HT-29 (cell line): Measurements from ENCODE around the gene DPEP2NB. TPM values are rescaled to one million over a fixed set of nuclear protein-coding genes. Genes with fewer than 3 reads are reported as not detected.
A peak's percentile ranks its signal among the peaks of the same experiment; 100 is the strongest.
"Not testable (repeated sequence)": the region's sequence is repeated elsewhere in the genome, so short reads cannot be mapped to it uniquely, and the experiment has no call there.

Source experiments
- DNase-seq: peaks from one replicate; pipeline ENCODE4 v3.0.0-alpha.2; 2015; ENCODE audit warnings: low spot score
- total RNA-seq: library from RNA; depleted of rRNA; stranded (reverse); fragments of >200 nt; shearing (Covaris generic); gene quantifications from 2 replicates; pipeline ENCODE4 v1.2.3, GENCODE V29; 2014; rRNA removed

Gene DPEP2NB
- total RNA-seq, result not detected in 2 replicates

DNA sequence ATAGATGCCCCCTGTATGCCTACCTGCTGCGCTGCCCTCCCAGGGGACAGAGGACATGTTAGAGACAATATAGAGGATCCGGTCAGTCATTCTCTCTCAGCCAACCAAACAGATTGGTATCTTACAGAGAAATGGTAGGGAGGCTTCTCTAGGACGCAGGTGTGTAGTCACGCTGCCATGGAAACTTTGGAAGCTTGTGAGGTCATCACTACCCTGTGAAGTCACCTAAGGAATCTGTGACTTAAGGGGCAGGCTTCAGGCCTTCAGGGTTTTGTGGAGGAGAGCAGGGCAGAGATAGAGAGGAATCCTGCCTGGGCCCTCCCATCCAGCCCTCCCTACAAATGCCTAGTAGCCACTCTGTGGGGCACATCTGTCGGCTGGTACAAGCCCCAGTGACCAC, at the start of gene DPEP2NB:
TSS of gene DPEP2NB (minus strand) at position 231 of the 400 bp plus-strand sequence. CDS start at position 90, 141 bp downstream.
- no peak for DNase-seq

- DNase-seq, result peak; percentile 80
These were observed 49.2 kb upstream of the DPEP2NB start for GRCh38 chr16:68064791-68065365.

GRCh38 chr16:68062910-68063393, 47.2 kb upstream of the DPEP2NB start:
- no peak for DNase-seq

- no peak for DNase-seq
These were observed 45.7 kb upstream of the DPEP2NB start for GRCh38 chr16:68061396-68061795.

- DNase-seq, result no peak
These were observed 44.1 kb upstream of the DPEP2NB start for GRCh38 chr16:68059804-68060203.

DNA sequence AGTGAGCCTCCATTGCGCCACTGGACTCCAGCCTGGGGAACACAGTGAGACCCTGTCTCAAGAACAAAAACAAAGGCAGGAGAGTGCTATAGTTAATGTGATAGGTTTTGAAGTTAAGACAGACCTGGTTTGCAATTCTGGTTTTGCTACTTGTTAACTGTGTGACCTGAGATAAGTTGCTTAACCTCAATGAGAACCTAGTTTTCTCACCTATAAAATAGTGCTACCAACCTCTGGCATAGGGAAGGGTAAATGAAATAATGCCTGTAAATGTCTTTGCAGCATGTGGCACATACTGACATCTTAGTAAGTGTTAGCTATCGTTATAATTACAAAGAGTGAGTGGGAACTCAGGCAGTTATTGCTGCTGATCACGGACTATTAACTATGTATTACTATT, 39.7 kb upstream of the DPEP2NB start:
- no peak for DNase-seq

DNA sequence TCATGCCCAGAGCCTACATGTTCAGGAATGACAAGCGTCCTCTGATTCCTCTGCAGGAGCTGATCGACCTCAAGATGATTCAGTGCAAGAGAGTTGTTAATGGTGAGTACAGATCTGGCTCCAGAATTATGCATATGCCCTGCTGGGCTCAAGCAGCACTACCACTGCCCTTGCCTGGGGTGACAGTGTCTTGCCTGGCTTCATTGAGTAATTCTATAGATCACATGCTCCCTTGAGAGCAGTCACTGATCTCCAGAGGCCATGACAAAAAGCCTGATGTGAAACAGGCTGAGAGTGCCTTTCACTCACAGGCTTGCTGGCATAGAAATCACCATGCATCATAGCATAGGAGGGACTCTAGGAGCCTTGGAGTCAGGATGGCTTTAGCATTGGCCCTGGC, 33.7 kb upstream of the DPEP2NB start:
- no peak for DNase-seq

GRCh38 chr16:68047987-68048386, 32.3 kb upstream of the DPEP2NB start:
- no peak for DNase-seq

GRCh38 chr16:68046106-68046505, 30.4 kb upstream of the DPEP2NB start:
- no peak for DNase-seq

- no peak for DNase-seq
These were observed 26.1 kb upstream of the DPEP2NB start for GRCh38 chr16:68041783-68042182.

DNA sequence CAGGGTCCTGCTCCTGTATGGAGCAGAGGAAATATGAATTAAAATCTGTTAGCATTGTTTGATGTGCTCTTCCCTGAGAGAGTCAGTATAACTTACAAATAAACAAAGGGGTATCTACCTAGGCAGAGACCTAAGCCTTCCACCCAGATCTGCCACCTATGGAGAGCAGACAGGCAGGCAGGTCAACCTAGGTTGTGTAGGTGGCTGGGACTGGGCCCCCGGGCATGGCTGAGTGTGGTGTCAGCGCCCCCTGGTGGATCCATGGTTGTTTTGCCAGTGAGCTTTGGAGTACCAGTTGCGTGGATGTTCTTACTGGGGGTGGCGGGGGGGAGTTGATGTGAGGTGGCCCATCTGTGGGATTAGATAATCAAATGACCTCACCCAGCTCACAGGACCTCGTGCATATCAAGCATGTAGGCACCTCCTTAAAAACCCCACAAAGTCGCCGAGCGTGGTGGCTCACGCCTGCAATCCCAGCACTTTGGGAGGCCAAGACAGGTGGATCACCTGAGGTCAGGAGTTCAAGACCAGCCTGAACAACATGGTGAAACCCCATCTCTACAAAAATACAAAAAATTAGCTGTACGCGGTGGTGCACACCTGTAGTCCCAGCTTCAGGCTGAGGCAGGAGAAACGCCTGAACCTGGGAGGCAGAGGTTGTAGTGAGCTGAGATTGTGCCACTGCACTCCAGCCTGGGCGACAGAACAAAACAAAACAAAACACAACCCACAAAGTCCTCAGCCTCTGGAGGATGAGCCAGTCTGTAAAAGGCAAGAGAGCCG, 25.0 kb upstream of the DPEP2NB start:
- DNase-seq, result peak; percentile 88

DNA sequence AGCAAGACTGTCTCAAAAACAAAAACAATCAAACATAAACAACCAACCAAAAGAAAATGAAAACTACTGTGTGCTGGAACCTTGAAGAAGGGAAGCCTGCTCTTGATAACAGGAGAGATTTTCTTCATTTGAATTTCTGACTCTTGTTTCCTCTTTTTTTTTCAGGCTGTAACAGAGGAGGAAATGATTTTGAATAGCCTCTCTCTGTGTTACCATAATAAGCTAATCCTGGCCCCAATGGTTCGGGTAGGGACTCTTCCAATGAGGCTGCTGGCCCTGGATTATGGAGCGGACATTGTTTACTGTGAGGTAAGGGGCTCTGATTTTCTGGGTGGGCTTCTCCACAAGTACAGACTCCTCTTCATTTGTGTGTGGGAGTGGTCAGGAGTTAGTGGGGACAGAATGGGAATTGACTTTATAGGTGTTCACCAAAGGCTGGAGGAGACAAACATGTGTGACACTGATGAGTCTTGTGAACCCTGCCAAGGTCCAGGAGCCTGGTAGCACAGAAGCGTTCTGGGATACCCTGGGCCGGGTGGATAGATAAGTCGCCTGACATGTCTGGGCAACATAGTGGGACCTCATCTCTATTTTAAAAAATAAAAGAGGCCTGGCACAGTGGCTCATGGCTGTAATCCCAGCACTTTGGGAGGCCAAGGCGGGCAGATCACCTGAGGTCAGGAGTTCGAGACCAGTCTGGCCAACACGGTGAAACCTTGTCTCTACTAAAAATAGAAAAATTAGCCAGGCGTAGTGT, 22.3 kb upstream of the DPEP2NB start:
- DNase-seq, result no peak

- DNase-seq, result no peak
These were observed 19.5 kb upstream of the DPEP2NB start for GRCh38 chr16:68035227-68035626.

- DNase-seq, result no peak
These were observed 17.4 kb upstream of the DPEP2NB start for GRCh38 chr16:68033101-68033500.

GRCh38 chr16:68031951-68032350, 16.2 kb upstream of the DPEP2NB start:
- DNase-seq, result no peak

- not testable (repeated sequence) for DNase-seq
These were observed 14.4 kb upstream of the DPEP2NB start for GRCh38 chr16:68030108-68030507.

DNA sequence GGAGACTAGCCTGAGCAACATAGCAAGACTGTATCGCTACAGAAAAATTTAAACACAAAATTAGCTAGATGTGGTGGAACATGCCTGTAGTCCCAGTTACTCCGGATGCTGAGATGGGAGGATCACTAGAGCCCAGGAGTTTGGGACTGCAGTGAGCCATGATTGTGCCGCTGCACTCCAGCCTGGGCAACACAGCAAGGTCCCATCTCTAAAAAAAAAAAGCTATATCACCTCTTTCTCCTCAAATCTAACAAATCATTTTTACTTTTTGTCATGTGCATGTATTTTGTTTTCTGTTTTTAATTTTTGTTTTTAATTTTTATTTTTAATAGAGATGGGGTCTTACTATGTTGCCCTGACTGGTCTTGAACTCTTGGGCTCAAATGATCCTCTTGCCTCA, 13.3 kb upstream of the DPEP2NB start:
- DNase-seq, result no peak

DNA sequence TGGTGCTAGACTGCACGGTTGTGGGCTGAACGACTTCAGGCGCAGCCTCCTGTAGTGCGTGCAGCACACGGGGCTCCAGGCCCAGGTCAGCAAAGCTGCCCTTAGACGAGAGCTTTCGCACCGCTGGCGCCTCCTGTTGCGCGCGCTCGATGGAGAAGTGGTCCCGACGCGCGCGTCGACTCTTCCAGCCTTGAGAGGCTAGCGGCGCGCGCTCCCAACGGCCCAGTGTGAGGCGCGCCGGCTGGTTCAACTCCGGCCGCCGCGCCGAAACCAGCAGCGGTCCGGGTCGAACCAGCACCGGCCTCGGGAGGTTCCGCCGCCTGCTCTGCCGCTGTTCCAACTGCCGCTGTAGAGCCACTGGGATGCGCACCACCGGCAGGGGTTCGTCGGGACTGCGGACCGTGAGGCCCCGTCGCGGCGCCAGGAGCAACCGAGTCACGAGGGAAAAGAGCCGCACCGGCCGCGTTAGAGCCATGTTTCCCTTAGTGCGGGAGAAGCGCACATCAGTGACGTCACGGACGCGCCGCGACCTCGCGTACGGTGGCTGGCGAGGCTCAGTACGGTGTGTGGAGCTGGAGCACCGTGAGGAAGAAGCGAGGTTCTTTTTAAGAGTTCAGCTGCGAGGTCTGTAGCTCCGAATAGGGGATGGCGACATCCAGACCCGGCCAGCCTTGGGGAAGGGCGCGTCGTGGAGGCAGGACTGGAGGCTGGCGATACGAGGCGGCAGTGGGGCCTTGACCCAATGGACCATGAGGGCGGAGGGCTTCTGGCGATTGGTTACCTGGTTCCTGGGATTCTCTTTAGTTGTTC, 7.2 kb upstream of the DPEP2NB start, which contains the start of the genes DDX28 and DUS2:
TSS of gene DDX28 (minus strand) at position 505 of the 810 bp plus-strand sequence. CDS start at position 475, 30 bp downstream.
TSS of gene DUS2 (plus strand) at position 557 of the 810 bp plus-strand sequence. CDS start 14,740 bp downstream, outside the sequence.
- DNase-seq, result peak; percentile 94

DNA sequence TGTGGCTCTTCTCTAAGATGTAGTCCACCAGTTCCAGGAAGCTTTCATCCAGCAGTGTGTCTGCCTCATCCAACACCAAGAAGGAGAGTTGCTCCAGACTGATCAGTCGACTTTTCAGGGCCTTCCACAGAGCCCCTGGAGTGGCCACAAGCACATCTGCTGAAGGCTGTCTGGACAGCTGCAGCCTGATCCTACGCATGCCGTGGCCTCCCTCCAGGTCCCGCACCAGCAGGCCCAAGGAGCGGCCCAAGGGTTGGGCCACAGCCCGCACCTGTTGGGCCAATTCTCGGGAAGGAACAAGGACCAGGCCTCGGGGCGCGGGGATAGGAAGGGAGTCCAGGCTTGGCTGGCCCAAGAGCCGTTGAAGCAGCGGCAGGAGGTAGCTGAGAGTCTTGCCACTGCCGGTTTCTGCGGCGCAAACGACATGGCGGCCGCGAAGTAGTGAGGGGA, 6.6 kb upstream of the DPEP2NB start:
- DNase-seq, result no peak

- no peak for DNase-seq
These were observed 5.8 kb upstream of the DPEP2NB start for GRCh38 chr16:68021490-68021889.

DNA sequence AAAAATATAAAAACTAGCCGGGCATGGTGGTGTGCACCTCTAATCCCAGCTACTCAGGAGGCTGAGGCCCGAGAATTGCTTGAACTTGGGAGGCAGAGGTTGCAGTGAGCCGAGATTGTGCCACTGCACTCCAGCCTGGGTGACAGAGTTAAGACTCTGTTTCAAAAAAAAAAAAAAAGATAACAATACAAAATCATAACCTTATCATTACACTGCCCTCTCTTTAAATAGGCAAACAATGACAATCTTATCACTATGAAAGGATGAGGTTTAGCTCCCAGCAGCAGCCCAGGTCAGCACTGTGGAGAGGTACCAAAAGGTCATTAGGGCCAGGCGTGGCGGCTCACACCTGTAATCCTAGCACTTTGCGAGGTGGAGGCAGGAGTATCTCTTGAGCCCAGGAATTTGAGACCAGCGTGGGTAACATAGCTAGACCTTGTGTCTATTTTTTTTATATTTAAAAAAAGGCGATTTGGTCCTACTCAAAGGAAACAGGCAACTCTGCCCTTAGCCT, 3.5 kb upstream of the DPEP2NB start:
- no peak for DNase-seq
